Measurements from ENCODE around the gene TBC1D4.

The TBC1D4 gene

DNA sequence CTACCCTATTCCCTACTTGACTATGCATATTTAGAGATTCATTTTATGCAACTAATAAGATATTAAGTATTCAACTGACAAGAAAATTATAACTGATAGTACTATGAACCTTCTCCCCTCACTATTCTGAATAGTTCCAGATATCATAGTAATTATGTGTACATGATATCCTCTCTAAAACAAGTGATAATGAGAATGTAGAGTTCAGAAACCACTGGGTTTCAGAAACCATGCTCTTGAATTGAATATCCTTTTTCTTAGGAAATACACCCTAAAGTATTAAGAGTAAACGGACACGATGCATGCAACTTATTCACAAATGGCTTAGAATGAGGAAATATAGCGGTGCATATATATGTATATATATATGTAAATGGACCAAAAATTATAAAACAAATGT, 160.9 kb downstream of the TBC1D4 start:
- TF ChIP-seq, protein P1, sequence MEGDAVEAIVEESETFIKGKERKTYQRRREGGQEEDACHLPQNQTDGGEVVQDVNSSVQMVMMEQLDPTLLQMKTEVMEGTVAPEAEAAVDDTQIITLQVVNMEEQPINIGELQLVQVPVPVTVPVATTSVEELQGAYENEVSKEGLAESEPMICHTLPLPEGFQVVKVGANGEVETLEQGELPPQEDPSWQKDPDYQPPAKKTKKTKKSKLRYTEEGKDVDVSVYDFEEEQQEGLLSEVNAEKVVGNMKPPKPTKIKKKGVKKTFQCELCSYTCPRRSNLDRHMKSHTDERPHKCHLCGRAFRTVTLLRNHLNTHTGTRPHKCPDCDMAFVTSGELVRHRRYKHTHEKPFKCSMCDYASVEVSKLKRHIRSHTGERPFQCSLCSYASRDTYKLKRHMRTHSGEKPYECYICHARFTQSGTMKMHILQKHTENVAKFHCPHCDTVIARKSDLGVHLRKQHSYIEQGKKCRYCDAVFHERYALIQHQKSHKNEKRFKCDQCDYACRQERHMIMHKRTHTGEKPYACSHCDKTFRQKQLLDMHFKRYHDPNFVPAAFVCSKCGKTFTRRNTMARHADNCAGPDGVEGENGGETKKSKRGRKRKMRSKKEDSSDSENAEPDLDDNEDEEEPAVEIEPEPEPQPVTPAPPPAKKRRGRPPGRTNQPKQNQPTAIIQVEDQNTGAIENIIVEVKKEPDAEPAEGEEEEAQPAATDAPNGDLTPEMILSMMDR (IDR thresholded peaks at IDR 0.05; ENCODE audit: low read depth, low read length), result no peak
- no peak overlapping the region for H3K4me3 ChIP-seq (ENCODE audit: low read depth, low read length)

DNA sequence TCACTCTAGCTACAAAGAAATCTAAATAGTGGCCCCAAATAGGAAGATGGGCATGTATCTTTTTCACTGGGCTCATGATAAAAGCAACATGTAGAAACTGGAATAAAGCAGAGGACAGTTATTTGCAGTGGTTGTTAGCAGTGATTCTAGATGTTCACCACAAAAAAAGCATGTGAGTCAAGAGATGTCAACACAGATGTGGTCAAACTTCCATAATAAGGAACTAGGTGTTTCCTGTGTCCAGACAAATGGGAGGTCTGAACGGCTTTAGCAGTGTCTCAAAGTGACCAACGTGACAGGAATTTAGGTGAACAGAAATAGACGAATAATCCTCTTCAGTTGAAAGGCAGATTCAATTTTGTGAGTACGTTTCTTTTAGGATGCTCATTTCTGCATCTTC, 162.7 kb downstream of the TBC1D4 start:
- TF ChIP-seq, protein P1 (IDR thresholded peaks at IDR 0.05; ENCODE audit: low read depth, low read length), result no peak
- H3K4me3 ChIP-seq (ENCODE audit: low read depth, low read length), result no peak overlapping the region

DNA sequence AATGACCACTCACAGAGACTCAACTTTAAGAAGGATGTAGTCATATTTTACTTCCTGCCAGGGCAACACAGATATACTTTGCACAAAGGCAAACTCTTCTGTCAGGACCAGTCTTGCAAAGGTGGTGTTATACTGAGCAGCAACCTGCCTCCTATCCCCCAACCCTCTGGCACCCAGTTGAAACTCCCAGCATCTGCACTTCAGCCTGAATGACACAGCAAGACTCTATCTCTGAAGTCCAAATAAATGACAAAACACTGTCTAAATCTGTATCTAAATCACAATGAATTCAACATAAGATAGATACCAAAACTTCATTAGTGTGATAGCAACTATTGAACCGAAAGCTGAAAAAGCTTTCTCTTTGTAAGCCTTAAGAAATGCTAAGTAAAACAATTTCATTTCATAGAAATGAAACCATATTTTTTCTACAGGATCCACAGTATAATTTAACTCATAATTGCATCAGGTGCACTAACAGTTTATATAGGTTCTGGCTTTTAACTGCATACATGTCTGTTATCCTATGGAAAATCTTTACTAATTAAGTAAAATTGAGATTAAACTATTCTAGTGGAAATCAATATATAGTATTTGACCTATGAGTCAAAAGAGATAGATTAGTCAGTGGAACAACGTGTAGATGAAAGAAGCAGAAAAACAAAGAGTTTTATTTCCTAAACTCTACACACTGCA, 163.7 kb downstream of the TBC1D4 start:
- TF ChIP-seq, protein P1 (IDR thresholded peaks at IDR 0.05; ENCODE audit: low read depth, low read length), result no peak
- H3K4me3 ChIP-seq (ENCODE audit: low read depth, low read length), result no peak overlapping the region

DNA sequence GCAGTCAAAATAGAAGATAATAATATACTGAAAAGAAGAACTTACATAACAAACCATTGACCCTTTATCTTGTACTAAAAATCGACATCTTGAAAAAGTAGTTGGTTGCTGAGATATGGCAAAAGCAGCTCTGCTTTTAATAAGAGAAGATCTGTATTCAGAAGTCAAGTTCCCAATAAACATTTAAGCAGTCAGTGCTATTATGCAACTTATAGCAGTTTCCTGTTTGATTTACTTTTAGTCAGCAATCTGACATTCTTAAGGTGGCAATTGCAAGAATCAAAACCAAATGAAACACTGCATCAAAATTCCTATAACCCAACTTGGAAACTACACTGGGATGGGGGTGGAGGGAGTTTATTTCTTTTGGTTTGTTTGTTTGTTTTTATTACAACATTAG, 165.5 kb downstream of the TBC1D4 start:
- TF ChIP-seq, protein P1 (IDR thresholded peaks at IDR 0.05; ENCODE audit: low read depth, low read length), result no peak
- no peak overlapping the region for H3K4me3 ChIP-seq (ENCODE audit: low read depth, low read length)

DNA sequence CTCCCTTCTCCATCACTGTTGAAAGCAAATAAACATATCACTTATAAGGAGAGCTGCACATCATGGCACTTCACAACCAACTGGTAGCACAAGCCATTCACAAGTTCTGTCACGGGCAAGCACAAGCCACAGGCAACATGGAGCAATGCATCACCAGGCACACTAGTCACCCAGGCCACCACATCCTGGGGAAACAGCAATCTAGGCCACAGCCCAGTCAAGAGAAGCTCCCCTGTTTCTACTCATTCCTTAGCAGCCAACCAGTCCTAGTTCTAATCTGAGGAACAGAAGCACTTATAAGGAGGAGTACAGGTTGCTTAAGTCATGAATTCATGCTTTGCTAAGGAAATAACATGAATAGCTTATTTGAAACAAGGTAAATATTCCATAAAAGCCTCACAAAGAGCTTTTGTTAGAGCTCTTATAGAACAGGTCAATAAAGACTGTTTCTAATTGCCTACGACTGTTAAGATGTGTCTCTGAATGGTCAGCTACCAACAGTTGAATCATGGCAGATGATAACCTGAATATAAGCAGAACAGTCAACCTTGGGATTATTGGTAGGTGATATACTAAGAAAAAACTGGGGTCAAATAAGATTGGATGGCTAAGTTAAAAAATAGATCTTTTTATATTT, 169.0 kb downstream of the TBC1D4 start:
- TF ChIP-seq, protein P1 (IDR thresholded peaks at IDR 0.05; ENCODE audit: low read depth, low read length), result no peak
- H3K4me3 ChIP-seq (ENCODE audit: low read depth, low read length), result no peak overlapping the region

DNA sequence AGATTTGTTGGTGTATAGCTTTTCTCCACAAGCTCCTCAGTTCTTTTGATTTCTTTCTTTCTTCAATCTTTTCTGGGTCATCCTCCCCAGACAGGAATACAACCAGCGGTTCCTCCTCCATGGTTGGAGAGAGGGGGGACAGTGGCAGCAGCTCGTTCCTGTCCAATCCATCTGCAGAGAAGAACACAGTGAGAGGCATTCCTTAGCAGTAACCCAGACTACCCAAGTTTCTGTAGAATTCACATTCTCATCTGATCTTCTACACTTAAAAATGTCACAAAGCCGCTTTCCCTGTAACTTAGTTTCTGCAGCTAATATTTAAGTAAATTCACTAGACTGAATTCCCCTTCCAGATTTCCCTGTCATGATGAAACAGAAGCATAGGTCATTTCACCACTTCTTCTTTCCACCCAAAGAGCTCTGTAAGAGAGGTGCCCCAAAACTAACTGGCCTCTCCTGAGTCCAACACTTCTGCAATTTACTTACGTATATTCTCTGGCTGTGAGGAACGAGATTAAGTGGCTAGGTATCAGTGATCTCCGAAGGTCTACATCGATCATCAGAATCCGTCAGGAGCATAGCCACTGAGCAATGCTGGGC, 171.9 kb downstream of the TBC1D4 start:
- no peak overlapping the region for H3K4me3 ChIP-seq (ENCODE audit: low read depth, low read length)
- TF ChIP-seq, protein P1 (IDR thresholded peaks at IDR 0.05; ENCODE audit: low read depth, low read length), result no peak

DNA sequence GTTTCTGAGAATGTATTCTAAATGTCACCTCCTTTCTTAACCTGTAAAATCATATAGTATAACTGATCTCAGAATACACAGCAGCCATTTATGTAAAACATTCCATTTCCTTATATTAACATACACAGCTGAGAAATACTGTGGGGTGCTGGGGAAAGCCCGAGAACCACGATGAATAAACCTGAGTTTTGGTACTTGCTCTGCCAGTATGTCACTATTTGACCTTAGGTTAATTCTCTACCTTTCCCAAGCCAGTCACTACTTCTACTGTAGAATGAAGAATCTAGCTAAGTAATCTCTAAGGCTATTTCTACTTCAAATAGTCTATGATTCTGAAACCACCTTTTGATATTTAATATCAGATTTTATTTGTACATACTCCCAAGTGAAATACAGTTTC, 173.7 kb downstream of the TBC1D4 start:
- H3K4me3 ChIP-seq (ENCODE audit: low read depth, low read length), result no peak overlapping the region
- TF ChIP-seq, protein P1 (IDR thresholded peaks at IDR 0.05; ENCODE audit: low read depth, low read length), result no peak

Measured in WI38 (cell line).